LNCAP (cell line): ENCODE data around the gene NCAN.

Experiments
- CTCF ChIP-seq: fragments of 450-650 bp; IDR thresholded peaks from 2 replicates; pipeline ENCODE4 v1.5.1; 2017; ENCODE audit warnings: mild to moderate bottlenecking

Gene NCAN

GRCh38 chr19:19211499-19212420 is at the start of gene NCAN:
Gene NCAN (plus strand): TSS chr19:19211958. CDS start chr19:19216954, 4,996 bp downstream.
- TF ChIP-seq CTCF = no peak

GRCh38 chr19:19162495-19162894 is 49.3 kb upstream of the NCAN start:
- TF ChIP-seq CTCF = no peak

- TF ChIP-seq CTCF = no peak
These were observed 46.4 kb upstream of the NCAN start for GRCh38 chr19:19165396-19165795.

- no peak for TF ChIP-seq CTCF
These were observed 44.1 kb upstream of the NCAN start for GRCh38 chr19:19167612-19168011.

GRCh38 chr19:19169236-19170052 is 42.3 kb upstream of the NCAN start:
- no peak for TF ChIP-seq CTCF

- TF ChIP-seq CTCF = no peak
These were observed 41.5 kb upstream of the NCAN start, which contains the start of gene MEF2B for GRCh38 chr19:19170053-19170872. Gene MEF2B (minus strand): TSS chr19:19170263. CDS start chr19:19150735, 19,528 bp downstream.
